Esophagus squamous epithelium (tissue), 4 donors: ENCODE measurements around the gene EVPL.

ENCODE experiments used
- CTCF ChIP-seq, 6 experiments: fragments of 450-650 bp in 4 of 6; fragments of 200-600 bp in 2 of 6; sonication (generic) in 2 of 6; IDR thresholded peaks; one replicate each; pipeline ENCODE4 v1.5.1; 2016 to 2019; ENCODE audit warnings: antibody characterized with exemption in 6 of 6, mild to moderate bottlenecking in 4 of 6, moderate library complexity in 4 of 6
- POLR2A ChIP-seq, 4 donors: fragments of 450-650 bp; IDR thresholded peaks; one replicate each; pipeline ENCODE4 v1.6.1; 2017; ENCODE audit warnings: antibody characterized with exemption in 4 of 4, mild to moderate bottlenecking in 4 of 4, moderate library complexity in 3 of 4

GRCh38 chr17:75959839-75960511, 67.1 kb downstream of the EVPL start:
- TF ChIP-seq POLR2A (IDR thresholded peaks at IDR 0.05) (no peak), CTCF (IDR thresholded peaks at IDR 0.05) (no peak)
